GM23248 (cell line): Measurements from ENCODE around the gene PLA2R1. TPM values are rescaled to one million over a fixed set of nuclear protein-coding genes. Genes with fewer than 3 reads are reported as not detected.

Experiments
- DNase-seq: peaks from one replicate; pipeline ENCODE4 v3.0.0-alpha.2; 2015
- H2AFZ ChIP-seq: fragments of 200-600 bp; sonication (generic); 2 replicates; pipeline ENCODE4 v1.6.1; 2016; ENCODE audit warnings: antibody characterized with exemption
- H3F3A ChIP-seq: fragments of 200-600 bp; sonication (generic); 2 replicates; pipeline ENCODE4 v1.6.1; 2016; ENCODE audit warnings: mild to moderate bottlenecking, antibody characterized with exemption, mixed run types; ENCODE audit not compliant: insufficient read depth
- H3K27ac ChIP-seq: fragments of 200-600 bp; sonication (generic); 2 replicates; pipeline ENCODE4 v1.5.1; 2016; ENCODE audit warnings: mild to moderate bottlenecking
- H3K27me3 ChIP-seq: fragments of 200-600 bp; sonication (generic); replicated peaks from 2 replicates; pipeline ENCODE4 v1.6.1; 2016; ENCODE audit warnings: mild to moderate bottlenecking; ENCODE audit not compliant: insufficient read depth
- H3K36me3 ChIP-seq: fragments of 200-600 bp; sonication (generic); 2 replicates; pipeline ENCODE4 v1.6.1; 2016; ENCODE audit warnings: low read depth, mild to moderate bottlenecking
- H3K4me1 ChIP-seq: fragments of 200-600 bp; sonication (generic); 2 replicates; pipeline ENCODE4 v1.6.1; 2016; ENCODE audit warnings: mild to moderate bottlenecking; ENCODE audit not compliant: insufficient read depth
- H3K4me2 ChIP-seq: fragments of 200-600 bp; sonication (generic); one replicate; pipeline ENCODE4 v1.6.1; 2016; ENCODE audit warnings: mild to moderate bottlenecking; ENCODE audit not compliant: unreplicated experiment
- H3K4me3 ChIP-seq: fragments of 200-600 bp; sonication (generic); 2 replicates; pipeline ENCODE4 v1.5.1; 2016; ENCODE audit warnings: mild to moderate bottlenecking
- H3K79me2 ChIP-seq: fragments of 200-600 bp; sonication (generic); 2 replicates; pipeline ENCODE4 v1.6.1; 2016; ENCODE audit warnings: mild to moderate bottlenecking; ENCODE audit not compliant: insufficient read depth
- H3K9ac ChIP-seq: fragments of 200-600 bp; sonication (generic); 2 replicates; pipeline ENCODE4 v1.6.1; 2016; ENCODE audit warnings: mild to moderate bottlenecking
- H3K9me2 ChIP-seq: fragments of 200-600 bp; sonication (generic); 2 replicates; pipeline ENCODE4 v1.6.1; 2016; ENCODE audit warnings: mixed run types, mild to moderate bottlenecking, moderate library complexity; ENCODE audit not compliant: insufficient read depth
- H3K9me3 ChIP-seq: fragments of 200-600 bp; sonication (generic); one replicate; pipeline ENCODE4 v1.6.1; 2017; ENCODE audit warnings: low read depth
- H4K20me1 ChIP-seq: fragments of 200-600 bp; sonication (generic); 2 replicates; pipeline ENCODE4 v1.6.0; 2016; ENCODE audit not compliant: insufficient read depth
- EZH2 ChIP-seq: fragments of 200-600 bp; sonication (generic); IDR thresholded peaks from 2 replicates; pipeline ENCODE4 v1.6.1; 2018; ENCODE audit warnings: antibody characterized with exemption, mild to moderate bottlenecking; ENCODE audit not compliant: insufficient read depth, poor library complexity, severe bottlenecking
- EZH2phosphoT487 ChIP-seq: fragments of 200-600 bp; sonication (generic); IDR thresholded peaks from 2 replicates; pipeline ENCODE4 v1.6.1; 2018; ENCODE audit warnings: antibody characterized with exemption, moderate library complexity, mild to moderate bottlenecking, low read depth; ENCODE audit not compliant: insufficient read depth
- WGBS, 2 experiments: methylation state at CpG; one replicate each; pipeline ENCODE4 v1.1.6; 2015 to 2017; ENCODE audit warnings: low lambda C conversion rate in 2 of 2, low coverage in 1 of 2; ENCODE audit errors: missing lambda C conversion rate in 2 of 2; 5-methylcytosine and 5-hydroxymethylcytosine counted together
- in situ Hi-C: fragments of 300-500 bp; cut with MboI; formaldehyde crosslinking; loops from 2 replicates; pipeline ENCODE4 v1.15.0; 2020
- polyA plus RNA-seq: library from polyadenylated mRNA; unstranded; fragments of >200 nt; fragmentation: Nextera tagmentation; extraction: Ambion mirVana; gene quantifications from 2 replicates; pipeline ENCODE4 v1.2.1, GENCODE V29; 2016
- total RNA-seq: library from RNA; depleted of rRNA; stranded (reverse); fragments of >200 nt; shearing (Covaris generic); gene quantifications from 2 replicates; pipeline ENCODE4 v1.2.3, GENCODE V29; 2014

Gene PLA2R1
- total and polyA plus RNA-seq, 2 experiments from 2014 or later = 8.9 to 16.0 TPM

GRCh38 chr2:160051371-160051800 is 11.0 kb downstream of the PLA2R1 start:
- 20 to 25% methylated on average over 3 of the region's 3 CpGs for WGBS, 2 experiments
- DNase-seq = peak; percentile 57
- Histone ChIP-seq H3K4me1 (peaks cover 41% of the 10 kb centered on the region), H4K20me1 (no peaks in the 10 kb centered on the region), H3K4me2 (peak overlapping the region; percentile 73), H3K79me2 (peaks cover 36% of the 10 kb centered on the region), H2AFZ (peak overlapping the region; percentile 64), H3K9me3 (no peaks in the 10 kb centered on the region), H3K27me3 (no peaks in the 10 kb centered on the region), H3K27ac (peak overlapping the region; percentile 37), H3K36me3 (no peaks in the 10 kb centered on the region), H3F3A (peaks cover 42% of the 10 kb centered on the region), H3K4me3 (peak overlapping the region; percentile 21; the same call in 1 of the 2 replicates), H3K9me2 (no peaks in the 10 kb centered on the region), H3K9ac (peak overlapping the region; percentile 24; the same call in 1 of the 2 replicates)
- TF ChIP-seq EZH2phosphoT487 (no peak), EZH2 (no peak)
- in situ Hi-C loops = no loop called here

DNA sequence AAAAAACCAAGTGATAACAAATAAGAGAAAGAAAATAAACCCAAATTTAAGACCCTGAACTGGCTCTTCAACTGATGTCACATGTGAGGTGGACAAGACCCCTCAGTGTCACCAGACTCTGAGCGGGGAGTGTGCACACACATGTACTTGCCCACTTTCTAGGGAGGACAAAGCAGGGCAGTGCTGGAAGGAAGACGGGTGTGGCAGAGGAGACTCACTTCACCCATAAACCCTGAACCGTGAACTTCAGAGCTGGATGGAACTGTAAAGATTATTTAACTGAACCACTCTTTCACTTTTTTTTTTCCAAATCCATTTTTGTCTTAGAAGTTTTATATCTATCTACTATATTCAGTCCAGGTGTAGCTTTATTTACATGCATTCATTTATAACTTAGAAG is 12.3 kb downstream of the PLA2R1 start:
- H3K27ac ChIP-seq = no peak overlapping the region
- H3K9me3 ChIP-seq = no peaks in the 10 kb centered on the region
- H3K9me2 ChIP-seq = no peaks in the 10 kb centered on the region
- H4K20me1 ChIP-seq = no peaks in the 10 kb centered on the region
- in situ Hi-C loops = no loop called here
- H3K9ac ChIP-seq = no peak overlapping the region
- H3K27me3 ChIP-seq = no peaks in the 10 kb centered on the region
- no peak for TF ChIP-seq EZH2phosphoT487
- no peak for TF ChIP-seq EZH2
- 87 to 96% methylated on average over 3 of the region's 3 CpGs for WGBS, 2 experiments
- no peak overlapping the region for H2AFZ ChIP-seq
- H3K4me3 ChIP-seq = no peak overlapping the region
- H3F3A ChIP-seq = peaks cover 29% of the 10 kb centered on the region
- peaks cover 36% of the 10 kb centered on the region for H3K79me2 ChIP-seq
- H3K4me1 ChIP-seq = peaks cover 30% of the 10 kb centered on the region
- H3K4me2 ChIP-seq = no peak overlapping the region
- no peak for DNase-seq
- no peaks in the 10 kb centered on the region for H3K36me3 ChIP-seq

DNA sequence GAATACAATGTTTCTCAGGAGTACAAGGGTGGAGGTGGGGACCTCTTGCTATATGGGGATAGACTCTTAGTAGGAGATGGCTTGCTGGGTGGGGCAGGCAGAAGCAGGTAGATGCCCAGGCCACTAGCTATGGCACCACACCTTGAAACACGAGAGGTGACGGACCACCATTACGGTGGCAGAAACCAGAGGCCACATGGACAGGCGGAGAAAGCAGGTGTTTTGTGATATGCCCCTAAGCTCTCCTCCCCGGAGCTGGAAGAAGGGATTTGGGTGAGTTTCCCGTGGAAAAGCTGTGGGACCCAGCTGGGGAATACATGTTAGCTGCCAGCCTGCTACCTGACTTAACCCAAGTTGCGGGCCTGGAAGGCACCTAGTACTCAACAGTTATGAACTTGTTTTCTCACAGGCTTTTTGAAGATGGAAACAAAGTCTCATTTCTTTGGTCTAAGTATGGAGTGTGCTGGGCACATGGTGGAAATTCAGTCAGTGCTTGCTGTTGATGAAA is 16.7 kb downstream of the PLA2R1 start:
- Histone ChIP-seq H3K9me3 (no peaks in the 10 kb centered on the region), H3K9me2 (no peaks in the 10 kb centered on the region), H3F3A (peaks cover 7% of the 10 kb centered on the region), H3K79me2 (peaks cover 27% of the 10 kb centered on the region), H3K27me3 (no peaks in the 10 kb centered on the region), H3K27ac (no peak overlapping the region), H3K4me3 (no peak overlapping the region), H3K36me3 (no peaks in the 10 kb centered on the region), H3K9ac (no peak overlapping the region), H4K20me1 (no peaks in the 10 kb centered on the region), H3K4me1 (peaks cover 3% of the 10 kb centered on the region; the same call in 1 of the 2 replicates), H2AFZ (no peak overlapping the region), H3K4me2 (no peak overlapping the region)
- WGBS, 2 experiments = 64 to 70% methylated on average over 7 of the region's 7 CpGs
- no peak for TF ChIP-seq EZH2phosphoT487
- no peak for TF ChIP-seq EZH2
- in situ Hi-C loops = no loop called here
- no peak for DNase-seq

GRCh38 chr2:160044728-160045127 is 17.7 kb downstream of the PLA2R1 start:
- Histone ChIP-seq H3K4me3 (no peak overlapping the region), H3K9me2 (no peaks in the 10 kb centered on the region), H3K9me3 (no peaks in the 10 kb centered on the region), H3K4me2 (no peak overlapping the region), H3K27me3 (no peaks in the 10 kb centered on the region), H2AFZ (no peak overlapping the region), H3K27ac (no peak overlapping the region), H4K20me1 (no peaks in the 10 kb centered on the region), H3K36me3 (no peaks in the 10 kb centered on the region), H3K4me1 (no peaks in the 10 kb centered on the region), H3F3A (no peaks in the 10 kb centered on the region), H3K79me2 (peaks cover 26% of the 10 kb centered on the region), H3K9ac (no peak overlapping the region)
- in situ Hi-C loops = no loop called here
- TF ChIP-seq EZH2phosphoT487 (no peak), EZH2 (no peak)
- WGBS, 2 experiments = 96 to 100% methylated on average over 8 of the region's 8 CpGs
- DNase-seq = no peak

GRCh38 chr2:160043265-160043664 is 19.1 kb downstream of the PLA2R1 start:
- Histone ChIP-seq H3K79me2 (peaks cover 15% of the 10 kb centered on the region), H3F3A (no peaks in the 10 kb centered on the region), H3K9me2 (no peaks in the 10 kb centered on the region), H4K20me1 (no peaks in the 10 kb centered on the region), H3K27ac (no peak overlapping the region), H3K27me3 (no peaks in the 10 kb centered on the region), H3K9ac (no peak overlapping the region), H3K4me2 (no peak overlapping the region), H3K9me3 (no peaks in the 10 kb centered on the region), H2AFZ (no peak overlapping the region), H3K36me3 (0 out of 2 replicates have a peak, but pooled peaks cover 11% of the 10 kb centered on the region), H3K4me1 (no peaks in the 10 kb centered on the region), H3K4me3 (no peak overlapping the region)
- in situ Hi-C loops = no loop called here
- TF ChIP-seq EZH2phosphoT487 (no peak), EZH2 (no peak)
- DNase-seq = no peak
- WGBS, 2 experiments = 79 to 89% methylated on average over 5 of the region's 5 CpGs
